ENCODE results near the gene KIT.

KIT gene

GRCh38 chr4:54717694-54718093 lies 59.9 kb downstream of the KIT start:
- TF ChIP-seq CTCF (conservative IDR thresholded peaks at IDR 0.05; ENCODE audit: control insufficient read depth, insufficient read depth, low read depth, low read length): no peak
- no peak overlapping the region for H3K4me3 ChIP-seq (ENCODE audit: control insufficient read depth, low read depth, low read length)

GRCh38 chr4:54719378-54719777 lies 61.6 kb downstream of the KIT start:
- no peak for TF ChIP-seq CTCF (conservative IDR thresholded peaks at IDR 0.05; ENCODE audit: control insufficient read depth, insufficient read depth, low read depth, low read length)
- no peak for DNase-seq (ENCODE audit: low read depth)
- H3K4me3 ChIP-seq (ENCODE audit: control insufficient read depth, low read depth, low read length): no peak overlapping the region

More at GRCh38 chr4:54717694-54718093, 59.9 kb downstream of the KIT start:
- no peak for DNase-seq (ENCODE audit: low read depth)

GRCh38 chr4:54723220-54723619 lies 65.5 kb downstream of the KIT start:
- no peak overlapping the region for H3K4me3 ChIP-seq (ENCODE audit: control insufficient read depth, low read depth, low read length)
- DNase-seq (ENCODE audit: low read depth): no peak
- TF ChIP-seq CTCF (conservative IDR thresholded peaks at IDR 0.05; ENCODE audit: control insufficient read depth, insufficient read depth, low read depth, low read length): no peak

GRCh38 chr4:54723820-54724219 lies 66.1 kb downstream of the KIT start:
- no peak for TF ChIP-seq CTCF (conservative IDR thresholded peaks at IDR 0.05; ENCODE audit: control insufficient read depth, insufficient read depth, low read depth, low read length)
- no peak overlapping the region for H3K4me3 ChIP-seq (ENCODE audit: control insufficient read depth, low read depth, low read length)
- no peak for DNase-seq (ENCODE audit: low read depth)

- no peak for DNase-seq (ENCODE audit: low read depth)
- no peak for TF ChIP-seq CTCF (conservative IDR thresholded peaks at IDR 0.05; ENCODE audit: control insufficient read depth, insufficient read depth, low read depth, low read length)
- H3K4me3 ChIP-seq (ENCODE audit: control insufficient read depth, low read depth, low read length): no peak overlapping the region
These were observed 69.2 kb downstream of the KIT start for GRCh38 chr4:54726907-54727306.

- TF ChIP-seq CTCF (conservative IDR thresholded peaks at IDR 0.05; ENCODE audit: control insufficient read depth, insufficient read depth, low read depth, low read length): no peak
- no peak for DNase-seq (ENCODE audit: low read depth)
- no peak overlapping the region for H3K4me3 ChIP-seq (ENCODE audit: control insufficient read depth, low read depth, low read length)
These were observed 69.6 kb downstream of the KIT start for GRCh38 chr4:54727346-54727745.

- TF ChIP-seq CTCF (conservative IDR thresholded peaks at IDR 0.05; ENCODE audit: control insufficient read depth, insufficient read depth, low read depth, low read length): no peak
- H3K4me3 ChIP-seq (ENCODE audit: control insufficient read depth, low read depth, low read length): no peak overlapping the region
- DNase-seq (ENCODE audit: low read depth): no peak
These were observed 70.6 kb downstream of the KIT start for GRCh38 chr4:54728368-54728767.
